ENCODE measurements around the gene CRMP1.

- no peak for TF ChIP-seq POLR2A (IDR thresholded peaks at IDR 0.05)
- no peak for TF ChIP-seq CTCF (IDR thresholded peaks at IDR 0.05)
- no peak for TF ChIP-seq POLR2AphosphoS5 (IDR thresholded peaks at IDR 0.05)
Observed at GRCh38 chr4:5927116-5927515, 34.2 kb upstream of the CRMP1 start.

All from breast epithelium (tissue), 3 donors.